Tibial nerve (tissue), 3 donors: ENCODE measurements around the gene GSTA4.

Experiments used
- POLR2A ChIP-seq, 2 donors: fragments of 450-650 bp; IDR thresholded peaks; one replicate each; pipeline ENCODE4 v1.6.1; 2017; ENCODE audit warnings: antibody characterized with exemption in 2 of 2, mild to moderate bottlenecking in 2 of 2, moderate library complexity in 2 of 2
- TF ChIP-seq, protein P1 (sequence below), 5 experiments: fragments of 200-600 bp in 3 of 5; fragments of 450-650 bp in 2 of 5; sonication (generic) in 3 of 5; IDR thresholded peaks; one replicate each; pipeline ENCODE4 v1.5.1; 2016 to 2019; ENCODE audit warnings: antibody characterized with exemption in 5 of 5, mild to moderate bottlenecking in 3 of 5, moderate library complexity in 2 of 5

DNA sequence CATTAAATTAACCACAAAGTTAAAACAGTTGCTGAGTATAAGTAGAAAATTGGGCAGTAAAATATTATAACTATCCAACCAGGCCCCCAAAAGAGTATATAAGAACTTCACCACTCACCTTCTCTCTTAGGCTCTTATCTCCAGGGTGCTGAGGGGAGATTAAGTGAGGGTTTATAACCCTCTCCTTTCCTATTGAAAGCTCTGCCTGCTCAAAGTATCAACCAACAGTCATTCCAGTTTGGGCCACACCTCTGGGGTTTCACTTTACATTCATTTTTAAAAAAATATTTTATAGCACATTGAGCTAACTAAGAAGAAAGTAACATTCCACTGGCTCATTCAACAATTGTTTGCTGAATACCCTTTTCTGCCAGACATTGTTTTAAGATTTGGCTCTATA is 22.1 kb downstream of the GSTA4 start:
- TF ChIP-seq, protein P1, sequence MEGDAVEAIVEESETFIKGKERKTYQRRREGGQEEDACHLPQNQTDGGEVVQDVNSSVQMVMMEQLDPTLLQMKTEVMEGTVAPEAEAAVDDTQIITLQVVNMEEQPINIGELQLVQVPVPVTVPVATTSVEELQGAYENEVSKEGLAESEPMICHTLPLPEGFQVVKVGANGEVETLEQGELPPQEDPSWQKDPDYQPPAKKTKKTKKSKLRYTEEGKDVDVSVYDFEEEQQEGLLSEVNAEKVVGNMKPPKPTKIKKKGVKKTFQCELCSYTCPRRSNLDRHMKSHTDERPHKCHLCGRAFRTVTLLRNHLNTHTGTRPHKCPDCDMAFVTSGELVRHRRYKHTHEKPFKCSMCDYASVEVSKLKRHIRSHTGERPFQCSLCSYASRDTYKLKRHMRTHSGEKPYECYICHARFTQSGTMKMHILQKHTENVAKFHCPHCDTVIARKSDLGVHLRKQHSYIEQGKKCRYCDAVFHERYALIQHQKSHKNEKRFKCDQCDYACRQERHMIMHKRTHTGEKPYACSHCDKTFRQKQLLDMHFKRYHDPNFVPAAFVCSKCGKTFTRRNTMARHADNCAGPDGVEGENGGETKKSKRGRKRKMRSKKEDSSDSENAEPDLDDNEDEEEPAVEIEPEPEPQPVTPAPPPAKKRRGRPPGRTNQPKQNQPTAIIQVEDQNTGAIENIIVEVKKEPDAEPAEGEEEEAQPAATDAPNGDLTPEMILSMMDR (IDR thresholded peaks at IDR 0.05): no peak
- TF ChIP-seq POLR2A (IDR thresholded peaks at IDR 0.05): no peak
